Activated T-helper 1 cell treated with anti-CD3 and anti-CD28 coated beads, Interleukin-2, amount 50 U/mL, for 16 hours (primary cell): Measurements from ENCODE around the gene HCRT.
"Not testable (repeated sequence)": the region's sequence is repeated elsewhere in the genome, so short reads cannot be mapped to it uniquely, and the experiment has no call there.

Source experiments
- DNase-seq, 2 donors: peaks; one replicate each; pipeline ENCODE4 v3.0.0-alpha.2; 2020; ENCODE audit warnings: low read depth in 1 of 2, low spot score in 1 of 2

HCRT gene, protein sequence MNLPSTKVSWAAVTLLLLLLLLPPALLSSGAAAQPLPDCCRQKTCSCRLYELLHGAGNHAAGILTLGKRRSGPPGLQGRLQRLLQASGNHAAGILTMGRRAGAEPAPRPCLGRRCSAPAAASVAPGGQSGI

DNA sequence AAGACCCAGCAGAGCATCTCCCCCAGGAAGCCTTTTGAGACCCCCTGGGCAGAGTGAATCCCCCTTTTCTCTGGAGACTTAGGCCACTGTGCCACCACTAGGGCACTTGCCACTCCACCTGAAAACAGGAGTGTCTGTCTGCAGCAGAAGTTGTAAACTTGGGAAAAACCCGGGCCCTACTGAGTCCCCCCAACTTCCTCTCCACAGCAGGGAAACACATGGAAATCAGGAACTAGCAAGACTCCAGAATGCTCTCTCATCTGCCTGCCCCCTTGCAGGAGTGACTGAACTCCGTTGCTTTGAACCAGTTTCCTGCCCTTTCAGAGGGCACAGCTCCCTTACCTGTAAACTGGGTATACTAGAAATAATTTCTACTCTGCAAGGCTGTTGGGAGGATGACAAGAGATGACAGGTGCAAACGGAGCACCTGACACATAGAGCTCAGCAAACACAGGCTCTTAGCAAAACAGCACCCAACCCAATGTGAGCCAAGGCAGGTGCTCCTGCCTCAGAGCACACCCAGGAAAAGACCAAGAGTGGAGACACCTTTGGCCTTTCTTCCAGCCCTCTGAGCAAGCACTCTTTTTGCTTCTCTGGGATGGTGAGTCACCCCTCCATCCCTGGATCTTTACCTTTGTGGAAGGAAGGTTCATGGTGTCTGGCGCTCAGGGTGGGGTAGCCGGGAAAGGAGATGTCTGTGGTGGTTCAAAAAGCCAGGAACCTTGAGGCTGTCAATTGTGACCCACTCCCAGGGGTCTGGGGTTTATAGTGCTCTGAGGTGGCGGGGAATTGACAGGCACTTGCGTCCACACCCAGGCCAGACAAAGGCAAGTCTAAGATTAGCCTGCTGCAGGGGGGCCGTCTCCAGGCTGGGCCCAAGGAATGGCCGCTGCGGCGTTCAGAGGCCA, at the start of gene HCRT:
HCRT (minus strand) TSS at position 740 of the 908 bp plus-strand sequence; CDS start at position 653, 87 bp downstream.
- DNase-seq: no peak

DNA sequence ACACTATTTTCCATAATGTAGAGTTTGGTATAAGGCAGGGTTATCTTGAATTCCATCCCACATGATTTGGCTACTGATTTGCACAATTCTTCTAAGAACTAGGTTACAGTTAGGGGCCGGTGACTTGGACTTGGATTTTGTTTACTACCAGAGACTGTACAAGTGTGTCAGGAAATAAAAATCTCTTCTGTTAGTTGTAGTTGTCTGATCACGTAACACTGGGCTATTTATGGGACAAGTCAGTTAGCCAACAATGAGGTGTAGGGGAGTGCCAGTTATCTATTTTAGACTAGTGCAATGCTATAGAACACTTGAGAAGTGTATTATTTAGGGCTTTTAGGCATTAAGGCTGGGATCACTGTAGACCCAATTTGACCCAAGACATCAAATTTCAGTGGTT, 48.7 kb upstream of the HCRT start:
- DNase-seq: no peak

GRCh38 chr17:42233156-42233555, 47.9 kb upstream of the HCRT start:
- no peak for DNase-seq

- DNase-seq: no peak
These were observed 45.0 kb upstream of the HCRT start for GRCh38 chr17:42230225-42230624.

- no peak for DNase-seq
These were observed 42.8 kb upstream of the HCRT start for GRCh38 chr17:42227849-42228700.

DNA sequence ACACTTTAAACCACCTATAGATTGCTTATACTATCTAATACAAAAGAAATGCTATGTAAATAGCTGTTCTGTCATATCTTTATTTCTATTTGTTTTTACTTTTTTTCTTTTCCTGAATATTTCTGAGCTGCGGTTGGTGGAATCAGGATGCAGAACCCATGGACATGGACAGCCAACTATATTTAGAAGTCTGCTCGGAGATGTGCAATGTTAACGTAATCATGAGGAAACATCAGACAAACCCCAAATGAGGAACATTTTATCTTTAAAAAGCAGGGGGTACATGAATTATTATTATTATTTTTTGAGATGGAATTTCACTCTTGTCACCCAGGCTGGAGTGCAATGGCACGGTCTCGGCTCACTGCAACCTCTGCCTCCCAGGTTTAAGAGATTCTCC, 40.4 kb upstream of the HCRT start:
- no peak for DNase-seq

GRCh38 chr17:42224651-42225050, 39.4 kb upstream of the HCRT start:
- no peak for DNase-seq

DNA sequence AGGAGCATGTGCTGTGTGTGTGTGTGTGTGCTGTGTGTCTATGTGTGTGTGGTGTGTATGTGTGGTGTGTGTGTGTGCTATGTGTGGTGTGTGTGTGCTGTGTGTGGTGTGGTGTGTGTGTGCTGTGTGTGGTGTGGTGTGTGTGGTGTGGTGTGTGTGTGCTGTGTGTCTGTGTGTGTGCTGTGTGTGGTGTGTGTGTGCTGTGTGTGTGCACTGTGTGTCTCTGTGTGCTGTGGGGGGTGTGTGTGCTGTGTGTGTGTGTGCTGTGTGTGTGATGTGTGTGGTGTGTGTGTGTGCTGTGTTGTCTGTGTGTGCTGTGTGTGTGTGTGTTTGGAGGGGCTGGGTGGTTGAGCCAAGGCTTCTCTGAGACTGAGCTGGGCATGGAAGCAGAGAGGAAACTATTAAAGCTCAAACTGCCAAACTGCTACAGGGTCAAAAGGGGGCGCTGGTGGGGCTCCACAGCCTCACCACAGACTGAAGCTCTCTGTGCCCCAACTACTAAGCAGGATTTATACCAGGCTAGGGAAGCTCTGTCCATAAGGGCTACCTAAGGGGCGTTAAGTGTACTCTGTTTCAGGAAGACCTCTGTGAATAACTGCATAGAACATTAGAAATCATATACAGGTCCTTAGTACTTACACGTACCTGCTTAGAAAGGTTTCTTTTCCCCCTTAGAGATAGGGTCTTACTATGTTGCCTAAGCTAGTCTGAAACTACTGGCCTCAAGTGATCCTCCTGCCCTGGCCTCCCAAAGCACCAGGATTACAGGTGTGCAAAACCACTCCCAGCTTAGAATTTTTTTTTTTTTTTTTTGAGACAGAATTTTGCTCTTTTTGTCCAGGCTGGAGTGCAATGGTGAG, 36.9 kb upstream of the HCRT start:
- DNase-seq: peak; percentile 8 to 35

GRCh38 chr17:42219280-42219679, 34.0 kb upstream of the HCRT start:
- not testable (repeated sequence) for DNase-seq

DNA sequence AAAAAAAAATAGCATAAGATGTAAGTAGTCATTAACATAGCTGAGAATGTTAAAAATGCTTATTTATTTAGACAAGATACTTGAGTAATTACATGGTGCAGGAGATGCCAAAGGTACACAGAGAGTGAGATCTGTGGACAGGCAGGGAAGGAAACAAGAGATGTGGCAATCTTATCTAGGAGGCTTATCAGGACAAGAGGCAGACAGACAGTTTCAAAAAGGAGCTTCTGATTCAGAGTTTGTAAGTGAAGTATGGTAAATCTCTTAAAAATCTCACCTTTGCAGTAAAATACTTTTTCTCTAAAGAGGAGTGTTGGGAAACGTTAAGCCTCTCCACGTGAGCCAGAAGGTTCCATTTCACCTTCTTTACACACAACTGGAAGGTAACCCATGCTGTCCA, 28.9 kb upstream of the HCRT start:
- no peak for DNase-seq

DNA sequence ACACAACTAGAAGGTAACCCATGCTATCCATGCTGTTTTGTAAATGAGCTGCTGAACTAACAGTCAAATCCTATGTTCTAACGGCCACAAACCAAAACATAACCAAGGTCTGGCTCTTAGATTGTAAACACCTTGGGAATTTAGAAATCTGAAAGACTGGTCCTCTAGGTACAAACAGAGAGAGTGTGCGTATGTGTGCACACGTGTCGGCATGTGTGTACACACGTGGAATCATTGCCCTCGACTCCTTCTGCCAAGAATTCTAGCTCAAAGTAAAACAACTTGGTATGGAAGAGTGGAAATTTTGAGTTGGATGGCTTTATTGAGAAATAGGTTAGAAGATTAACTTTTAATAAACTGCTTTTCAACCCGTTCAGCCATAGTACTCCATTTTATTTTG, 27.1 kb upstream of the HCRT start:
- DNase-seq: no peak

GRCh38 chr17:42211921-42212341, 26.7 kb upstream of the HCRT start:
- not testable (repeated sequence) for DNase-seq

- no peak for DNase-seq
These were observed 24.8 kb upstream of the HCRT start for GRCh38 chr17:42210046-42210445.

DNA sequence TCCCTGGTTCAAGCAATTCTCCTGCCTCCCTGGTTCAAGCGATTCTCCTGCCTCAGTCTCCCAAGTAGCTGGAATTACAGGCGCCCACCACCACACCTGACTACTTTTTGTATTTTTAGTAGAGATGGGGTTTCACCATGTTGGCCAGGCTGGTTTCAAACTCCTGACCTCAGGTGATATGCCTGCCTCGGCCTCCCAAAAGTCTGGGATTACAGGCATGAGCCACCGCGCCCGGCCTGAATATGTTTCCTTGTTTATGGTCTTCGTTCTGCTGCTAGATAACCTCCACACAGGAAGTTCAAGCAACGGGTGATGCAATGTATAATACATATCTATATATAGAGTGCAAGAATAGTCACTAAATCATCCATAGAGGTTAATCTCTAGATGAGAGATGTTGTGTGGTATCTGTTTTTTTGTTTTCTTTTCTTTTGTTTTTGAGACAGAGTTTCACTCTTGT, 20.9 kb upstream of the HCRT start:
- DNase-seq: not testable (repeated sequence)

- DNase-seq: no peak
These were observed 18.1 kb upstream of the HCRT start for GRCh38 chr17:42203354-42203753.

- no peak for DNase-seq
These were observed 17.4 kb upstream of the HCRT start for GRCh38 chr17:42202696-42203095.

DNA sequence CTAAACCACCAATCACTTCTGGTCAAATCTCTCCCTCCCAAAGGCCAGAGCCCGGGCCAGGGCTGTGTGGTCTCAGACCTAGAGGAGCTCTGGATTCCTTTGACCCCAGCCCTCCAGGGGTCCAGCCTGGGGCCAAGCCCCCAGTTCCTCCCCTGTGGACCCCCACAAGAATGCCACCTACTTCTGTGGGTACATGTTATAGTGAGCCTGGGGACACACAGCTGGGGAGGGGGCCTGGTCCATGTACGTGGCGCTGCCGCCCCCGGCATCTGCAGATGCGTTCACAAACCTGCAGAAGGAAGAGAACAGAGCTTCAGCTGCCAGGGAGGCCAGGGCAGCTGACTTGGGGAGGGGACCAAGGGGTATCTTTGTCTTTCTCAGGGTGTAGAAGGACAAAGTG, 16.9 kb upstream of the HCRT start:
- no peak for DNase-seq

- DNase-seq: no peak
These were observed 16.2 kb upstream of the HCRT start for GRCh38 chr17:42201458-42201772.

DNA sequence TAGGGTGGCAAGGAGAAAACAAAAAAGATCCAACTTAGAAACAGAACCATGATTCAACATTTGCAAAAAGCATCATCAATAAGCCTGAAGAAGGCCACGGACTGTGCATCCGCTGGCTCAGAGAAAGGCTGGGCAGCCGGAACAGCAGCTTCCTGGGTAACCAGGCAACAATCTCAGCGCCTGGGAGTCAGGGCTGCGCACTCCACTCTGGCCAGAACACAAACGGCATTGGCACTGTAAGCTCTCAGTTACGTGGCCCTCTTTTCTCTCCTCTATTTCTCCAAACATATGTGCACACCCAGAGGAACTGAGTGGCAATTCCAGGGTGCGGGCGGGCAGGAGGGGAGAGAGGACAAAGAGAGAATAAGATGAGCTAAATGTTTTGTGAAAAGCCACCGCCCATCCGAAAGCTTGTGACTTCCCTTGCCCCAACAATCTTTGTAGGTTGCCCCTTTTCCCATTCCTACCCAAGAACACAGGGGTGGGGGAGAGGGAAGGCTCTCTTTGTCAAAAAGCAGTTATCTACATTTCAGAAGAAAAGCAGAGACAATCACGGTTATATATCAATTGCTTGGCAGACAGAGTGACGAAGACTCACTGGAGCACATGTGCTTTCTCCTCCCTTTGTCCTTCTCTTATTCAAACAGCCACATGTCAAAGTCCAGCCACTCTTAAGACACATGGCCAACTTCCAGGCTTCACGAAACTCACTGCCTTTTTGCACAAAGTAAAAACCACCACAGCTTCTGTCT, 15.6 kb upstream of the HCRT start:
- no peak for DNase-seq

DNA sequence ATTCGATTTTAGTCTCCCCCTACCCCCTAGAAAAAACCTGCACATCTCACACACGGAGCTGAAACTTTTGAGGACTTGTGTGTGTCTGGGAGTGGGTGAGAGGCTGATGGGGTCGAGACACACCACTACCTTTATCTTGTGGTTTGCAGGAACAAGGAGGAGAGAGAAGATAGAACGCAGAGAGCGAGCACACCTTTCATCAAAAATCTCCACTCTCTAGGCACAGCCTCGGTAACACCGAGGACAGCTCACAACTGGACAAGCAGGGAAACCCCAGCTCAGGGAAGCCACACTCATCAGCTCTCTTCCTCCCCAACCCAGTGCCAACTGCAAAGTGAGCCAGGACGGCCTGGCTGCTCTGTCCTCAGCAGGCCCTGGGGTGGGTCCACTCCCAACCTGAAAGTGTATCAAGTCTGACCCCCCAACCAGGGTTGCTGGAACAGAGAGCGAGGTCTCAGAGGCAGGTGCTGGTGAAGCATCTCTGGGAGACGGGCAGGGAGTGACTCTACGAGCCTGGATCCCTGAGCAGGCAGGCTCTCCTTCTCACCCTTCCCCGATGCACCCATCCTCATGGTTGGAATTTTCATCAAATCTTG, 14.3 kb upstream of the HCRT start:
- DNase-seq: no peak
